ENCODE results near the gene RIMS3.

GRCh38 chr1:40648200-40648599, 17.3 kb downstream of the RIMS3 start:
- TF ChIP-seq, protein P1, sequence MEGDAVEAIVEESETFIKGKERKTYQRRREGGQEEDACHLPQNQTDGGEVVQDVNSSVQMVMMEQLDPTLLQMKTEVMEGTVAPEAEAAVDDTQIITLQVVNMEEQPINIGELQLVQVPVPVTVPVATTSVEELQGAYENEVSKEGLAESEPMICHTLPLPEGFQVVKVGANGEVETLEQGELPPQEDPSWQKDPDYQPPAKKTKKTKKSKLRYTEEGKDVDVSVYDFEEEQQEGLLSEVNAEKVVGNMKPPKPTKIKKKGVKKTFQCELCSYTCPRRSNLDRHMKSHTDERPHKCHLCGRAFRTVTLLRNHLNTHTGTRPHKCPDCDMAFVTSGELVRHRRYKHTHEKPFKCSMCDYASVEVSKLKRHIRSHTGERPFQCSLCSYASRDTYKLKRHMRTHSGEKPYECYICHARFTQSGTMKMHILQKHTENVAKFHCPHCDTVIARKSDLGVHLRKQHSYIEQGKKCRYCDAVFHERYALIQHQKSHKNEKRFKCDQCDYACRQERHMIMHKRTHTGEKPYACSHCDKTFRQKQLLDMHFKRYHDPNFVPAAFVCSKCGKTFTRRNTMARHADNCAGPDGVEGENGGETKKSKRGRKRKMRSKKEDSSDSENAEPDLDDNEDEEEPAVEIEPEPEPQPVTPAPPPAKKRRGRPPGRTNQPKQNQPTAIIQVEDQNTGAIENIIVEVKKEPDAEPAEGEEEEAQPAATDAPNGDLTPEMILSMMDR (IDR thresholded peaks at IDR 0.05; ENCODE audit: insufficient read depth, low read depth, low read length) = no peak
- no peak for TF ChIP-seq EZH2 (IDR thresholded peaks at IDR 0.05; ENCODE audit: insufficient read depth, low read length)
